Osteocyte (in vitro differentiated cells): Measurements from ENCODE around the gene TRABD2A. TPM values are rescaled to one million over a fixed set of nuclear protein-coding genes. Genes with fewer than 3 reads are reported as not detected.

Experiments used
- DNase-seq: peaks from one replicate; pipeline ENCODE4 v3.0.0; 2021; ENCODE audit warnings: mixed read lengths; ENCODE audit not compliant: unreplicated experiment; ENCODE audit errors: extremely low spot score
- H3K27ac Mint-ChIP-seq: one replicate; pipeline ENCODE4 v1.8.0; 2021; ENCODE audit warnings: mild to moderate bottlenecking, mixed read lengths; ENCODE audit not compliant: unreplicated experiment
- H3K27me3 Mint-ChIP-seq: one replicate; pipeline ENCODE4 v1.8.0; 2021; ENCODE audit warnings: mixed read lengths; ENCODE audit not compliant: unreplicated experiment
- H3K36me3 Mint-ChIP-seq: one replicate; pipeline ENCODE4 v1.8.0; 2021; ENCODE audit warnings: mixed read lengths; ENCODE audit not compliant: unreplicated experiment
- H3K4me1 Mint-ChIP-seq: one replicate; pipeline ENCODE4 v1.8.0; 2021; ENCODE audit warnings: mixed read lengths; ENCODE audit not compliant: unreplicated experiment
- H3K4me3 Mint-ChIP-seq: one replicate; pipeline ENCODE4 v1.8.0; 2021; ENCODE audit warnings: mild to moderate bottlenecking, moderate library complexity, mixed read lengths; ENCODE audit not compliant: unreplicated experiment
- H3K9me3 Mint-ChIP-seq: one replicate; pipeline ENCODE4 v1.8.0; 2021; ENCODE audit warnings: mixed read lengths; ENCODE audit not compliant: unreplicated experiment
- total RNA-seq: library from RNA; stranded (reverse); gene quantifications from 2 replicates; pipeline ENCODE4 v1.2.1, GENCODE V29; 2021
- TF ChIP-seq, protein P1 (sequence below): fragments of 200-600 bp; sonication (generic); IDR thresholded peaks from 2 replicates; pipeline ENCODE4 v1.5.0; 2021; ENCODE audit warnings: antibody characterized with exemption, mild to moderate bottlenecking, moderate library complexity

The TRABD2A gene
- total RNA-seq, 1 donor from 2014 or later, result 0.99 TPM

DNA sequence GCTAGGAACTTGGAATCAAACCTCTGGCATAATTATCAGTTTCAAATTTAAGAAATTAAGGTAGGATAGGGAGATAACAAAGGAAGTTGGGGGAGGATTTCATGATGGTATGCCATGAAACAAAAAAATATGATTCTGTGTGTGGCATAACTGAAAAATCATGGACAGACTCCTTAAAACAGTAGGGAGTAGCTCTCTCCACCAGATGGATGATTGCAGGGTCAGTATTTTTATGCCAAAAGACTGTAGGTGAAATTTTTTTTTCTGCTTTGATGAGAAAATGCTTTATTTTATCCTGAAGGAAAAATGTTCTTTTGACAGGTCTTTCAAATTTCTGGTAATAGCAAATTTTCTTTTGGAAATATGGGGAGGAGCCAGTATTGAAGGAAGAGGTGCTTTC, 94.3 kb downstream of the TRABD2A start:
- Mint-ChIP-seq H3K9me3 (no peaks in the 10 kb centered on the region), H3K4me1 (no peaks in the 10 kb centered on the region), H3K4me3 (no peak overlapping the region), H3K27me3 (peaks cover 6% of the 10 kb centered on the region), H3K36me3 (no peaks in the 10 kb centered on the region), H3K27ac (no peak overlapping the region)
- TF ChIP-seq, protein P1, sequence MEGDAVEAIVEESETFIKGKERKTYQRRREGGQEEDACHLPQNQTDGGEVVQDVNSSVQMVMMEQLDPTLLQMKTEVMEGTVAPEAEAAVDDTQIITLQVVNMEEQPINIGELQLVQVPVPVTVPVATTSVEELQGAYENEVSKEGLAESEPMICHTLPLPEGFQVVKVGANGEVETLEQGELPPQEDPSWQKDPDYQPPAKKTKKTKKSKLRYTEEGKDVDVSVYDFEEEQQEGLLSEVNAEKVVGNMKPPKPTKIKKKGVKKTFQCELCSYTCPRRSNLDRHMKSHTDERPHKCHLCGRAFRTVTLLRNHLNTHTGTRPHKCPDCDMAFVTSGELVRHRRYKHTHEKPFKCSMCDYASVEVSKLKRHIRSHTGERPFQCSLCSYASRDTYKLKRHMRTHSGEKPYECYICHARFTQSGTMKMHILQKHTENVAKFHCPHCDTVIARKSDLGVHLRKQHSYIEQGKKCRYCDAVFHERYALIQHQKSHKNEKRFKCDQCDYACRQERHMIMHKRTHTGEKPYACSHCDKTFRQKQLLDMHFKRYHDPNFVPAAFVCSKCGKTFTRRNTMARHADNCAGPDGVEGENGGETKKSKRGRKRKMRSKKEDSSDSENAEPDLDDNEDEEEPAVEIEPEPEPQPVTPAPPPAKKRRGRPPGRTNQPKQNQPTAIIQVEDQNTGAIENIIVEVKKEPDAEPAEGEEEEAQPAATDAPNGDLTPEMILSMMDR, result no peak
- no peak for DNase-seq

DNA sequence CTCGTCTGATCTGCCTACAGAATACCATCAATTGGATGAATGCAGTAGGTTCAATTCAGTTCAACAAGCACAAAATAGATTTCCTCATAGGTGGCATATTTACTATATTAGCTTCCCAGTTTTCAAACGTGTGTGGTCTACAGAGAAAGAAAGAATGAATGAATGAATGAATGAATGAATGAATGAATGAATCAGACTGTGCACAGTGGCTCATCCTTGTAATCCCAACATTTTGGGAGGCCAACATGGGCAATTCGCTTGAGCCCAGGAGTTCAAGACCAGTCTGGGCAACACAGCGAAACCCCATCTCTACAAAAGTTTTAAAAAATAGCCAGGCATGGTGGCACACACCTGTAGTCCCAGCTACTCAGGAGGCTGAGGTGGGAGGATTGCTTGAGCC, 94.9 kb downstream of the TRABD2A start:
- TF ChIP-seq, protein P1, result no peak
- Mint-ChIP-seq H3K27ac (no peak overlapping the region), H3K27me3 (peaks cover 8% of the 10 kb centered on the region), H3K4me3 (no peak overlapping the region), H3K9me3 (no peaks in the 10 kb centered on the region), H3K4me1 (no peaks in the 10 kb centered on the region), H3K36me3 (no peaks in the 10 kb centered on the region)
- DNase-seq, result no peak

GRCh38 chr2:84782717-84783442, 98.0 kb downstream of the TRABD2A start:
- no peak for DNase-seq
- H3K27ac Mint-ChIP-seq, result no peak overlapping the region
- H3K27me3 Mint-ChIP-seq, result peaks cover 26% of the 10 kb centered on the region
- H3K4me3 Mint-ChIP-seq, result no peak overlapping the region
- no peaks in the 10 kb centered on the region for H3K4me1 Mint-ChIP-seq
- TF ChIP-seq, protein P1, result no peak
- H3K36me3 Mint-ChIP-seq, result no peaks in the 10 kb centered on the region
- no peaks in the 10 kb centered on the region for H3K9me3 Mint-ChIP-seq

GRCh38 chr2:84781942-84782716, 98.8 kb downstream of the TRABD2A start:
- no peaks in the 10 kb centered on the region for H3K36me3 Mint-ChIP-seq
- no peaks in the 10 kb centered on the region for H3K4me1 Mint-ChIP-seq
- no peak for DNase-seq
- peaks cover 3% of the 10 kb centered on the region for H3K9me3 Mint-ChIP-seq
- TF ChIP-seq, protein P1, result no peak
- H3K27me3 Mint-ChIP-seq, result peaks cover 22% of the 10 kb centered on the region
- no peak overlapping the region for H3K4me3 Mint-ChIP-seq
- no peak overlapping the region for H3K27ac Mint-ChIP-seq

GRCh38 chr2:84779781-84780180, 101.1 kb downstream of the TRABD2A start:
- Mint-ChIP-seq H3K4me1 (no peaks in the 10 kb centered on the region), H3K27ac (no peak overlapping the region), H3K36me3 (no peaks in the 10 kb centered on the region), H3K27me3 (peaks cover 20% of the 10 kb centered on the region), H3K9me3 (peaks cover 3% of the 10 kb centered on the region), H3K4me3 (no peak overlapping the region)
- TF ChIP-seq, protein P1, result no peak
- no peak for DNase-seq
